Measurements from ENCODE around the gene APOL1. TPM values are rescaled to one million over a fixed set of nuclear protein-coding genes. Genes with fewer than 3 reads are reported as not detected.

APOL1 gene
- total and polyA plus RNA-seq, 3 donors from 2014 or later: 5.0 to 24.4 (median 9.4) TPM

DNA sequence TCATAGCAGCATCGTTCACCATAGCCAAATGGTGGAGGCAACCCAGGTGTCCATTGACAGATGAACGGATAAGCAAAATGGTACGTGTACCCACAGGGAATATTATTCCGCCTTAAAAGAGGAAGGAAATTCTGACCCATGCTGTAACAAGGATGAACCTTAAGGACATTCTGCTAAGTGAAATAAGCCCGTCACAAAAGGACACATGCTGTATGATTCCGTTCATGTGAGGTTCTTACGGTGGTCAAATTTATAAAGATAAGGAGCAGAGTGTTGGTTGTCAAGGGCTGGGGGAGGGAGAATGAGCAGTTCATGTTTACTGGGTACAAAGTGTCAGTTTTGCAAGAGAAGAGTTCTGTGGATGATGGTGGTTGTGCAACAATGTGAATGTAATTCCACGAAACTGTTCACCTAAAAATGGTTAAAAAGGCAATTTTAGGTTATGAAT lies 26.3 kb downstream of the APOL1 start:
- TF ChIP-seq POLR2A (IDR thresholded peaks at IDR 0.05): no peak
- TF ChIP-seq, protein P1, sequence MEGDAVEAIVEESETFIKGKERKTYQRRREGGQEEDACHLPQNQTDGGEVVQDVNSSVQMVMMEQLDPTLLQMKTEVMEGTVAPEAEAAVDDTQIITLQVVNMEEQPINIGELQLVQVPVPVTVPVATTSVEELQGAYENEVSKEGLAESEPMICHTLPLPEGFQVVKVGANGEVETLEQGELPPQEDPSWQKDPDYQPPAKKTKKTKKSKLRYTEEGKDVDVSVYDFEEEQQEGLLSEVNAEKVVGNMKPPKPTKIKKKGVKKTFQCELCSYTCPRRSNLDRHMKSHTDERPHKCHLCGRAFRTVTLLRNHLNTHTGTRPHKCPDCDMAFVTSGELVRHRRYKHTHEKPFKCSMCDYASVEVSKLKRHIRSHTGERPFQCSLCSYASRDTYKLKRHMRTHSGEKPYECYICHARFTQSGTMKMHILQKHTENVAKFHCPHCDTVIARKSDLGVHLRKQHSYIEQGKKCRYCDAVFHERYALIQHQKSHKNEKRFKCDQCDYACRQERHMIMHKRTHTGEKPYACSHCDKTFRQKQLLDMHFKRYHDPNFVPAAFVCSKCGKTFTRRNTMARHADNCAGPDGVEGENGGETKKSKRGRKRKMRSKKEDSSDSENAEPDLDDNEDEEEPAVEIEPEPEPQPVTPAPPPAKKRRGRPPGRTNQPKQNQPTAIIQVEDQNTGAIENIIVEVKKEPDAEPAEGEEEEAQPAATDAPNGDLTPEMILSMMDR (IDR thresholded peaks at IDR 0.05): no peak
- Histone ChIP-seq H3K27me3 (no peaks in the 10 kb centered on the region), H3K27ac (no peak overlapping the region), H3K36me3 (ENCODE audit: low read depth, missing control alignments) (no peaks in the 10 kb centered on the region), H3K4me3 (no peak overlapping the region), H3K4me1 (peaks cover 3% of the 10 kb centered on the region), H3K9me3 (no peaks in the 10 kb centered on the region)
- 69 to 77% methylated on average over 8 of the region's 8 CpGs for WGBS, 2 donors
- no peak for DNase-seq
- intact Hi-C loops (cut with DNase I; ENCODE audit: low total_unique reads): no loop called here

GRCh38 chr22:36280379-36280778 lies 27.4 kb downstream of the APOL1 start:
- no peak overlapping the region for H3K4me3 ChIP-seq
- H3K9me3 ChIP-seq: no peaks in the 10 kb centered on the region
- no peak for TF ChIP-seq POLR2A (IDR thresholded peaks at IDR 0.05)
- no peaks in the 10 kb centered on the region for H3K27me3 ChIP-seq
- intact Hi-C loops (cut with DNase I; ENCODE audit: low total_unique reads): loop anchor here (10.0 kb wide), 1 partner anchor 86 kb away; no protein-coding TSS in a partner anchor
- 75 to 83% methylated on average over 8 of the region's 8 CpGs for WGBS, 2 donors
- no peak for DNase-seq
- no peaks in the 10 kb centered on the region for H3K36me3 ChIP-seq (ENCODE audit: low read depth, missing control alignments)
- peaks cover 10% of the 10 kb centered on the region for H3K4me1 ChIP-seq
- H3K27ac ChIP-seq: no peak overlapping the region

GRCh38 chr22:36281781-36282327 lies 28.9 kb downstream of the APOL1 start:
- intact Hi-C loops (cut with DNase I; ENCODE audit: low total_unique reads): loop anchor here (10.0 kb wide), 1 partner anchor 87 kb away; no protein-coding TSS in a partner anchor
- Histone ChIP-seq H3K36me3 (ENCODE audit: low read depth, missing control alignments) (no peaks in the 10 kb centered on the region), H3K4me3 (no peak overlapping the region), H3K4me1 (peaks cover 24% of the 10 kb centered on the region), H3K27ac (no peak overlapping the region), H3K27me3 (no peaks in the 10 kb centered on the region), H3K9me3 (no peaks in the 10 kb centered on the region)
- no peak for TF ChIP-seq POLR2A (IDR thresholded peaks at IDR 0.05)
- TF ChIP-seq, protein P1 (IDR thresholded peaks at IDR 0.05): no peak
- DNase-seq: no peak
- WGBS, 2 donors: 64 to 74% methylated on average over 14 of the region's 14 CpGs

GRCh38 chr22:36282328-36282831 lies 29.4 kb downstream of the APOL1 start:
- 79 to 83% methylated on average over 18 to 24 of the region's 24 CpGs for WGBS, 2 donors
- DNase-seq: peak; percentile 40
- no peaks in the 10 kb centered on the region for H3K9me3 ChIP-seq
- no peak overlapping the region for H3K4me3 ChIP-seq
- no peaks in the 10 kb centered on the region for H3K27me3 ChIP-seq
- H3K4me1 ChIP-seq: peaks cover 24% of the 10 kb centered on the region
- no peaks in the 10 kb centered on the region for H3K36me3 ChIP-seq (ENCODE audit: low read depth, missing control alignments)
- H3K27ac ChIP-seq: no peak overlapping the region
- TF ChIP-seq, protein P1 (IDR thresholded peaks at IDR 0.05): no peak
- TF ChIP-seq POLR2A (IDR thresholded peaks at IDR 0.05): no peak
- intact Hi-C loops (cut with DNase I; ENCODE audit: low total_unique reads): loop anchor here (10.0 kb wide), 1 partner anchor 88 kb away; no protein-coding TSS in a partner anchor

GRCh38 chr22:36284171-36284571 lies 31.2 kb downstream of the APOL1 start:
- H3K27me3 ChIP-seq: no peaks in the 10 kb centered on the region
- H3K9me3 ChIP-seq: no peaks in the 10 kb centered on the region
- no peak overlapping the region for H3K4me3 ChIP-seq
- peaks cover 21% of the 10 kb centered on the region for H3K4me1 ChIP-seq
- DNase-seq: no peak
- intact Hi-C loops (cut with DNase I; ENCODE audit: low total_unique reads): loop anchor here (10.0 kb wide), 1 partner anchor 89 kb away; no protein-coding TSS in a partner anchor
- 93 to 96% methylated on average over 8 to 21 of the region's 24 CpGs for WGBS, 2 donors
- TF ChIP-seq POLR2A (IDR thresholded peaks at IDR 0.05): no peak
- TF ChIP-seq, protein P1 (IDR thresholded peaks at IDR 0.05): no peak
- H3K27ac ChIP-seq: peak overlapping the region in 1 of 2 donors; percentile 24
- no peaks in the 10 kb centered on the region for H3K36me3 ChIP-seq (ENCODE audit: low read depth, missing control alignments)

Measured in testis (tissue), 3 donors.